ENCODE data around the gene KRTAP9-7.
"Not testable (repeated sequence)": the region's sequence is repeated elsewhere in the genome, so short reads cannot be mapped to it uniquely, and the experiment has no call there.

GRCh38 chr17:41271323-41271722 lies 4.2 kb upstream of the KRTAP9-7 start:
- TF ChIP-seq, protein P1, sequence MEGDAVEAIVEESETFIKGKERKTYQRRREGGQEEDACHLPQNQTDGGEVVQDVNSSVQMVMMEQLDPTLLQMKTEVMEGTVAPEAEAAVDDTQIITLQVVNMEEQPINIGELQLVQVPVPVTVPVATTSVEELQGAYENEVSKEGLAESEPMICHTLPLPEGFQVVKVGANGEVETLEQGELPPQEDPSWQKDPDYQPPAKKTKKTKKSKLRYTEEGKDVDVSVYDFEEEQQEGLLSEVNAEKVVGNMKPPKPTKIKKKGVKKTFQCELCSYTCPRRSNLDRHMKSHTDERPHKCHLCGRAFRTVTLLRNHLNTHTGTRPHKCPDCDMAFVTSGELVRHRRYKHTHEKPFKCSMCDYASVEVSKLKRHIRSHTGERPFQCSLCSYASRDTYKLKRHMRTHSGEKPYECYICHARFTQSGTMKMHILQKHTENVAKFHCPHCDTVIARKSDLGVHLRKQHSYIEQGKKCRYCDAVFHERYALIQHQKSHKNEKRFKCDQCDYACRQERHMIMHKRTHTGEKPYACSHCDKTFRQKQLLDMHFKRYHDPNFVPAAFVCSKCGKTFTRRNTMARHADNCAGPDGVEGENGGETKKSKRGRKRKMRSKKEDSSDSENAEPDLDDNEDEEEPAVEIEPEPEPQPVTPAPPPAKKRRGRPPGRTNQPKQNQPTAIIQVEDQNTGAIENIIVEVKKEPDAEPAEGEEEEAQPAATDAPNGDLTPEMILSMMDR (IDR thresholded peaks at IDR 0.05): not testable (repeated sequence)
- TF ChIP-seq POLR2AphosphoS5 (IDR thresholded peaks at IDR 0.05; ENCODE audit: low read depth, low read length): not testable (repeated sequence)
- TF ChIP-seq, protein P2, sequence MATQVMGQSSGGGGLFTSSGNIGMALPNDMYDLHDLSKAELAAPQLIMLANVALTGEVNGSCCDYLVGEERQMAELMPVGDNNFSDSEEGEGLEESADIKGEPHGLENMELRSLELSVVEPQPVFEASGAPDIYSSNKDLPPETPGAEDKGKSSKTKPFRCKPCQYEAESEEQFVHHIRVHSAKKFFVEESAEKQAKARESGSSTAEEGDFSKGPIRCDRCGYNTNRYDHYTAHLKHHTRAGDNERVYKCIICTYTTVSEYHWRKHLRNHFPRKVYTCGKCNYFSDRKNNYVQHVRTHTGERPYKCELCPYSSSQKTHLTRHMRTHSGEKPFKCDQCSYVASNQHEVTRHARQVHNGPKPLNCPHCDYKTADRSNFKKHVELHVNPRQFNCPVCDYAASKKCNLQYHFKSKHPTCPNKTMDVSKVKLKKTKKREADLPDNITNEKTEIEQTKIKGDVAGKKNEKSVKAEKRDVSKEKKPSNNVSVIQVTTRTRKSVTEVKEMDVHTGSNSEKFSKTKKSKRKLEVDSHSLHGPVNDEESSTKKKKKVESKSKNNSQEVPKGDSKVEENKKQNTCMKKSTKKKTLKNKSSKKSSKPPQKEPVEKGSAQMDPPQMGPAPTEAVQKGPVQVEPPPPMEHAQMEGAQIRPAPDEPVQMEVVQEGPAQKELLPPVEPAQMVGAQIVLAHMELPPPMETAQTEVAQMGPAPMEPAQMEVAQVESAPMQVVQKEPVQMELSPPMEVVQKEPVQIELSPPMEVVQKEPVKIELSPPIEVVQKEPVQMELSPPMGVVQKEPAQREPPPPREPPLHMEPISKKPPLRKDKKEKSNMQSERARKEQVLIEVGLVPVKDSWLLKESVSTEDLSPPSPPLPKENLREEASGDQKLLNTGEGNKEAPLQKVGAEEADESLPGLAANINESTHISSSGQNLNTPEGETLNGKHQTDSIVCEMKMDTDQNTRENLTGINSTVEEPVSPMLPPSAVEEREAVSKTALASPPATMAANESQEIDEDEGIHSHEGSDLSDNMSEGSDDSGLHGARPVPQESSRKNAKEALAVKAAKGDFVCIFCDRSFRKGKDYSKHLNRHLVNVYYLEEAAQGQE (IDR thresholded peaks at IDR 0.05; ENCODE audit: insufficient read depth in 1 of 2, low read depth in 2 of 2, low read length in 1 of 2): not testable (repeated sequence)
